IPS-NIHi7 (cell line): ENCODE measurements around the gene SLC45A3.
"Not testable (repeated sequence)": the region's sequence is repeated elsewhere in the genome, so short reads cannot be mapped to it uniquely, and the experiment has no call there.

Source experiments
- DNase-seq: peaks from one replicate; pipeline ENCODE4 v3.0.0; 2012; ENCODE audit warnings: mixed read lengths; ENCODE audit errors: extremely low spot score

The SLC45A3 gene

DNA sequence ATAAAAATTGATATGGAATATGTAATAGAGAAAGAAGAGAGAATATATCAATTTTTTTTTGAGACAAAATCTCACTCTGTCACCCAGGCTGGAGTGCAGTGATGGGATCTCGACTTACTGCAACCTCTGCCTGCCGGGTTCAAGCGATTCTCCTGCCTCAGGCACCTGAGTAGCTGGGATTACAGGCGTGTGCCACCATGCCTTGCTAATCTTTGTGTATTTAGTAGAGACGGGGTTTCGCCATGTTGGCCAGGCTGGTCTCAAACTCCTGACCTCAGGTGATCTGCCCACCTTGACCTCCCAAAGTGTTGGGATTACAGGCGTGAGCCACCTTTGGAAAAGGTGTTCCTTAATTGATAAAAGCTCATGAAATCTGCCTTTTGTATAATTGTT lies 44.2 kb downstream of the SLC45A3 start:
- not testable (repeated sequence) for DNase-seq

DNA sequence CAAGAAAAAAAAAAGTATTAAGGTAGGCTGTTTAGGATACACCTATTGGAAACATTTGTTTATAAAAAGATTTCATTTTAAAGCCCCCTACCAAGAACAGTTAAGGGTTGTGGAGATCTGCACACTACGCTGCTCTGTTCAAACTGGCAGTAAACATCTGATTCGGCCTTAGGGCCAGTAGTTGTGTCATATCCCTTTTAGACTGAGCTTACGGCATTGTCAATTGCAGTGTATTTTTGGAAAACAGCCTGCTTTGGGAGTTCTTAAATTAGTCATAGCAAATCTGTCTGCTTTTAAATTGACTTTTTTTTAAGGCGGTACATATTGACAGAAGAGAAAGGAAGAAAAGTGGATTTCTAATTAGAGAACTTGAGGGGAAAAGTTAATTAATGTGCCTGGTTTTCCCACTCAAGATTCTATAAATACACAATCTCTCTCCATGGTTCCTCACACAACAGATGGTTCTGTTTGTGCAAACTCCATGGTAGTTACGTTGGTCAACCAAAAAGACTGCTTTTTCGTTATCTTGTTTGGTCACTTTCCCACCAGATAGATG lies 46.8 kb downstream of the SLC45A3 start:
- DNase-seq: no peak

DNA sequence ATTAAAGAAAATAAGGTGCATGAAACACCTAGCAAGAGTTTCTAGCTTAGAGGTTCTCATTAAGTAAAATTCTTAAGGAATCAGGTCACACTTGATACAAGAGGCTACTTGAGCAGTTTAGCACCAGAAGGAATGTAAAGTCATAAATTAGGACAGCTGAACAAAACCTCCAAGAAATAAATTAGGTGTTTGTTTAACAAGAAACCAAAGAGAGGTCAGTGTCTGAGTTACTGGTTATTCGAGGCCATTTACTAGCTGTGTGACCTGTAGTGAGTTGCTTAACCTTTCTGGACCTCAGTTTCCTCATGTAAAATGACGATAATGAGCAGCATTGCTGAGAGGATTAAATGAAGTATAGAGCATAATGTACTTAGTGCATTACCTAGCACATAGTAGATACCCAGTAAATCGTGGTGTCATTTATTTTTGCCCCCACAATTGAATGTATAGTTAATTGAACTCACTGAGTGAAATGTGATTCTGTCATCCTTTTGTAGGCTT lies 47.6 kb downstream of the SLC45A3 start:
- DNase-seq: no peak

GRCh38 chr1:205631768-205632668 lies 48.3 kb downstream of the SLC45A3 start, which contains the start of gene ELK4:
Gene ELK4, minus strand, starts transcription at chr1:205632011. Its CDS starts 8,129 bp downstream, at chr1:205623882.
- DNase-seq: peak; percentile 98

DNA sequence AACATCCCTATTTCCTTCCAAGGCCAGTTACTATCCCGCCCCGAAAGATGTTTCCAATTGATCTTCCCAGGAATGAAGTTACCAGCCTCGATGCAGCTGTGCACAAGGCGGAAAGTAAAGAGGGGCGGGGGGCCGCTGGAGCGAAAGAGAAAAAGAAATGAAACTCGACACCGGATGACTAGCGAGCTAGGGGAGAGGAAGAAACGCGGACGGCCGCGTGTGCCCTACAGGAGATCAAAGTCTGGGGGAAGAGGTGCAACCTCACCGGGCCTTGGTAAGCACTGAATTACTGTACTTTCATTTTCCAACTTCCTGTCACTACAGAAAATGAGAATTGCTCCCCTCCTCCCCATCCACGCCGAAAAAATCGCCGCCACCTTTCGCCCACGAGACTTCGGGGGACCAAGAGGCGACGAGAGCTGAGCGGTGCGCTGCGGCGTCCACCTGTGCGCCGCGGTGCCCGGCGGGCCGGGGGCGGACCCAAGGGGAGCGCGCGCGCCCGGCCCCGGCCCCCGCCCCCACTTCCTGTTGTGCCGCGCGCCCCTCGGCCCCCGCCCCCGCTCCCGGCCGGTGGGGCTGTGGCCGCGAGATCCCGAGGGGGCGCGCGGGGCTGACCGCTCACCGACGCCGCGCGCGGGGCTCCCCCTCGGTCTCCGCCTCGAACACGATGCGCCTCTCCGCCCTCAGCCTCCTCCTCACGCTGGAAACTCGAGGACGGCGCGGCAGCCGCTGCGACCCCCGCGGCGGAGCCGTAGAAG lies 49.1 kb downstream of the SLC45A3 start:
- DNase-seq: peak; percentile 88

GRCh38 chr1:205630651-205631009 lies 49.7 kb downstream of the SLC45A3 start:
- no peak for DNase-seq

DNA sequence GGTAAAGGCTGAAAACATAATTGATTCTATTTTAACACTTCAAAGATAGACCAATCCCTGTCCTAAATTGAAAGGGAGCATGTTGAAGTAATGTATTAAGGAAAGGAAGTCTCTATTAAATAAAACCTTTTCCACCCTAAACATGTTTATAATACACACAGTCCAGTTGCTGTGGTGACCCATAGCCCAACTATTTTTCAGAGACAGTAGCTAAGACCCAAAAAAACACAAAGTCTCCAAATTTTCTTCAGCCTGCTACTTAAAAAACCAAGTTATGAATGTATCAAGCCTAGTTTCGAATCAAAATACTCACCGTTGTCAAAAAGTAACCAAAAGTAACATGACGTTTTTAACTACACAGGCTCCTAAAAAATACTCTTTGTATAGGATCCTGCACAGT lies 50.1 kb downstream of the SLC45A3 start:
- no peak for DNase-seq

DNA sequence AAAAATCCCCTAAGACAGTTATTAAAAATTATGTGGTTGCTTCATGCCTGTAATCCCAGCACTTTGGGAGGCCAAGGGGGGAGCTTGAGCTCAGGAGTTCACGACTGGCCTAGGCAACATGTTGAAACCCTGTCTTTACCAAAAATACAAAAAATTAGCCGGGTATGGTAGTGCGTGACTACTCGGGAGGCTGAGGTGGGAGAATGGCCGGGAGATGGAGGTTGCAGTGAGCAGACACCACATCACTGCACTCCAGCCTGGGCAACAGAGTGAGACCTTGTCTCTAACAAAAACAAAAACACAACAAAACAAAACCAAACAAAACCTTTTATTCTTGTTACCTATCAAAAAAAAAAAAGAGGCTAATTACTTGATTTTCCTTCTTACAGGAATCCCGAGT lies 50.6 kb downstream of the SLC45A3 start:
- DNase-seq: no peak

GRCh38 chr1:205627956-205628355 lies 52.4 kb downstream of the SLC45A3 start:
- no peak for DNase-seq

DNA sequence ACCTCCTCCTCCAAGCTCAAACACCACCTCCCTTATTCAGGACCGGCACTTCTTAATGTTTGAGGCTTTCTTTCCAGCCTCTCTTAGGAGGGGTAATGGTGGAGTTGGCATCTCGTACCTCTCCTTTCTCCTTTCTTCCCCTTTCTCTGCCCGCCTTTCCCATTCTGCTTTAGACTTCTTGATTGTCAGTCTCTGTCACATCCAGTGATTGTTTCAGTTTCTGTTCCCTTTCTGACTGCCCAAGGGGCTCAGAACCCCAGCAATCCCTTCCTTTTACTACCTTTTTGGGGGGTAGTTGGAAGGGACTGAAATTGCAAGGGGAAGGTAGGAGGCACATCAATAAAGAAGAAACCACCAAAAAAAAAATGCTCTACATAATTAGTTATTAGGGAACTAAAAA lies 54.1 kb downstream of the SLC45A3 start:
- DNase-seq: no peak

GRCh38 chr1:205623646-205624045 lies 56.7 kb downstream of the SLC45A3 start:
- DNase-seq: no peak

DNA sequence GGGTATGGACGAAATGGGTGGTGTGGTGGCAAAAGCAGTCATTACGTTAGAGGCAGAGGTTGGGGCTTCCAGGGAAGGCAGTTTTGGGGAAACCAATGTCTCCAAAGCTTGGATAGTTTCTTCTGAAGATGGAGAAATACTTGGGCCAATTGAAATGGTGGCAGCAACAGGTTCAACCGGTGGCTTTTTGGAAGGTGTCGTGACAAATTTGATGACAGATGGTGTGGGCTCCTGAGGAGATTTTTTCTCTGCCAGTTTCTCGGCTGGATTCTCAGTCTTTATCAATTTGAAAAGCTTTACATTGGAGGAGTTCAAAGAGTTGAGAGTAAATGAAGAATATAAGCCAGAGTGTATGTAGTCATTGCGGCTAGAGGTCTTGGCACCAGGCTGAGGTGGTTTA lies 60.0 kb downstream of the SLC45A3 start:
- DNase-seq: no peak

GRCh38 chr1:205619376-205619775 lies 60.9 kb downstream of the SLC45A3 start:
- no peak for DNase-seq

- no peak for DNase-seq
Observed at GRCh38 chr1:205616563-205617293, 63.6 kb downstream of the SLC45A3 start.

DNA sequence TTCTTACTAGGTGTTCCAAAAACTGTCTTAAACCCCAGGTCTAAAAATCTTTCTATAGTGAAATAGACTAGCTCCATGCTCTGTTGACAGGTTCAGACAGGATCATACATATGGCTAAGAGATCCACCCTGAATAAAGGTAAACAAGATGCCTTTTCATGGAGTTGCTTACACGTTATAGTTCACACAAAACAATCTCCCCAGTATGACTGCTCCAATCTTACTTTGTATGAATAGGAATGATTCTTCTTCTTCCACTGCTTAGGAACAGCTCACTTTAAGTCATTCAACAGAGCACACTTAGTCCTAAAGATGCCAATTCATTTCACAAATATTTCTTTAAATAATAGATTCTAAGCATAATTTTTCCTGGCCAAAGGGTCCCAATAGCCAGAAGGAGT lies 64.5 kb downstream of the SLC45A3 start:
- DNase-seq: no peak

- no peak for DNase-seq
Observed at GRCh38 chr1:205613854-205614412, 66.4 kb downstream of the SLC45A3 start.

DNA sequence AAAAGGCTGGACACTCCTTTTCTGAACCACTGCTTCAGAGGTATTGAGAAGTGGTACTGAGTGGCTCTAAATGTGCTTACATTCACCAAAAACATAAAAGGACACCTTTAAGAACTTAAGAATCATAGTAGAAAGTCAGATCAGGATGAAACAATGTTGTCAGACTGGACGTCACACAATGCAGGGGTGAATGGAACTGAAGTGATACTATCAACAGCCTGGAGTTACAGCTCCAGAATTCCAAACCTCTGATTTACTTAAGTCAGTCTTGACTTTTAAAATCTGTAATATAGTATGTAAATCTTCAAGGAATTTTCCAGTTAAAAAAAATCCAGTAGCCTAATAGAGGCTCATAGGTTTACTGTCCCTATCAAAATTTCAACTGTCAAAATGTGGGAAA lies 67.8 kb downstream of the SLC45A3 start:
- DNase-seq: no peak

DNA sequence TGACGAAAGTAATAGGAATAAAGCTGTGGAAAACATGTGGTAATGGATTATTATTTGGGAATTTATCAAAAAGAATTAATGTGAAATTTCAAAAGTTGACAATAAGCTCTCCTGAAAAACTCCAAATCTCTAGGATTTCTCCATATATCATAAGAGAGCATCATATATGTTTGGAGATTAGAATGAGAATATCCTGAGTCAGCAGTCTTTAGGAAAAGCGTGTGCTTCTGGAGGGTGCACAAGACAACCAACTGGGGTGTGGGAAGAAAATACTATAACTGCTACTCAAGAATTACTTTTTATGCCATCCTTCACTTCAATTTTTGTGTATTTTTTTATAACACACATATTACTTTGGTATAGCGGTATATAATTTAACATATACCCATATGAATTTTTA lies 68.2 kb downstream of the SLC45A3 start:
- DNase-seq: no peak

DNA sequence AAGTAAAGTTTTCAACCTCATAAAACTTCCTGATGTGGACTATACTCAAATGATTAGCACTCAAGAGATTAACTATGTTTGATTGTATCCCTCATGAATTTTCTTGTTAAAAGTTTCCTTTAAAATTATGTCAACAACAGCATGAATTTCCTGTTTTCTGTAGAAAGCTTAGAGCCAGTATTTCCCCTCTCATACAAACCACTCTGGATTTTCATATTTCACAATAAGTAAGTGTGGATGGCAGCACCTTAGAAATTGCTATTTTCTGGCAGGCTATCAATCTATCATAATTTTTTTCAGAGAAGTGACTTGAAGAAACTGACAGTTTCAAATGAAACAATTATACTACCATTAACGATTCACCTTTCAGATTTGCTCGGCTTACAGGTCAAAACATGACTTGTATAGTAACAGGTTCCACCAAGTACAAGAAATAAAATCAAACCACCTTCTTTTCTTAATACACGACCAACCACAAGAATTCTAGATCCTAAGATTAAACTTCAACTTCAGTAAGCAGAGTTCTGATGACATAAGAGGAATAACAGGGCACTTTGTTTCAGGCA lies 69.3 kb downstream of the SLC45A3 start:
- no peak for DNase-seq

- peak; percentile 26 for DNase-seq
Observed at GRCh38 chr1:205610036-205610435, 70.3 kb downstream of the SLC45A3 start.
